Neural progenitor cell (in vitro differentiated cells): Measurements from ENCODE around the gene MAB21L4. TPM values are rescaled to one million over a fixed set of nuclear protein-coding genes. Genes with fewer than 3 reads are reported as not detected.

ENCODE experiments used
- DNase-seq: peaks from one replicate; pipeline ENCODE4 v3.0.0-alpha.2; 2016; ENCODE audit warnings: low spot score
- H2AFZ ChIP-seq: fragments of 200-600 bp; sonication (generic); replicated peaks from 2 replicates; pipeline ENCODE4 v1.6.1; 2016; ENCODE audit warnings: antibody characterized with exemption
- H3F3A ChIP-seq: fragments of 200-600 bp; sonication (generic); 2 replicates; pipeline ENCODE4 v1.6.1; 2016; ENCODE audit warnings: antibody characterized with exemption, low read depth
- H3K27ac ChIP-seq: fragments of 200-600 bp; sonication (generic); 2 replicates; pipeline ENCODE4 v1.5.1; 2016; ENCODE audit warnings: mild to moderate bottlenecking
- H3K27me3 ChIP-seq: fragments of 200-600 bp; sonication (generic); 2 replicates; pipeline ENCODE4 v1.6.1; 2016; ENCODE audit warnings: mild to moderate bottlenecking, moderate library complexity
- H3K36me3 ChIP-seq: fragments of 200-600 bp; sonication (generic); 2 replicates; pipeline ENCODE4 v1.5.1; 2016
- H3K4me1 ChIP-seq: fragments of 200-600 bp; sonication (generic); 2 replicates; pipeline ENCODE4 v1.6.1; 2016; ENCODE audit warnings: mixed run types
- H3K4me2 ChIP-seq: fragments of 200-600 bp; sonication (generic); 2 replicates; pipeline ENCODE4 v1.6.1; 2016
- H3K4me3 ChIP-seq: fragments of 200-600 bp; sonication (generic); 2 replicates; pipeline ENCODE4 v1.5.1; 2016
- H3K79me2 ChIP-seq: fragments of 200-600 bp; sonication (generic); 2 replicates; pipeline ENCODE4 v1.6.1; 2016; ENCODE audit warnings: low read depth
- H3K9ac ChIP-seq: fragments of 200-600 bp; sonication (generic); 2 replicates; pipeline ENCODE4 v1.6.1; 2016
- H3K9me3 ChIP-seq: fragments of 200-600 bp; sonication (generic); 2 replicates; pipeline ENCODE4 v1.5.1; 2016; ENCODE audit warnings: low read depth
- H4K20me1 ChIP-seq: fragments of 200-600 bp; sonication (generic); 2 replicates; pipeline ENCODE4 v1.6.1; 2016; ENCODE audit warnings: low read depth
- H3K27ac Mint-ChIP-seq: 3 replicates; pipeline ENCODE4 v1.8.0; 2021; ENCODE audit warnings: mixed read lengths
- H3K27me3 Mint-ChIP-seq: 2 replicates; pipeline ENCODE4 v1.8.0; 2022; ENCODE audit warnings: low read depth, mild to moderate bottlenecking, inconsistent platforms, moderate library complexity, mixed read lengths; ENCODE audit not compliant: insufficient read depth
- H3K36me3 Mint-ChIP-seq: 3 replicates; pipeline ENCODE4 v1.8.0; 2021; ENCODE audit warnings: mixed read lengths
- H3K4me1 Mint-ChIP-seq: 3 replicates; pipeline ENCODE4 v1.8.0; 2021; ENCODE audit warnings: mixed read lengths
- H3K4me3 Mint-ChIP-seq: 3 replicates; pipeline ENCODE4 v1.8.0; 2021; ENCODE audit warnings: mild to moderate bottlenecking, moderate library complexity, mixed read lengths
- H3K9me3 Mint-ChIP-seq: 3 replicates; pipeline ENCODE4 v1.8.0; 2020; ENCODE audit warnings: mixed read lengths
- EZH2 ChIP-seq: fragments of 200-600 bp; sonication (generic); IDR thresholded peaks from 2 replicates; pipeline ENCODE4 v1.6.1; 2017; ENCODE audit warnings: antibody characterized with exemption, mild to moderate bottlenecking, moderate library complexity
- EZH2phosphoT487 ChIP-seq: fragments of 200-600 bp; sonication (generic); IDR thresholded peaks from 2 replicates; pipeline ENCODE4 v1.6.1; 2017; ENCODE audit warnings: antibody characterized with exemption
- total RNA-seq: library from RNA; depleted of rRNA; stranded (reverse); fragments of >200 nt; gene quantifications from 2 replicates; pipeline ENCODE4 v1.2.3, GENCODE V29; 2015; ENCODE audit warnings: low replicate concordance
- TF ChIP-seq, protein P1 (sequence below): fragments of 200-600 bp; sonication (generic); IDR thresholded peaks from 2 replicates; pipeline ENCODE4 v1.5.1; 2017; ENCODE audit warnings: antibody characterized with exemption, mild to moderate bottlenecking

The MAB21L4 gene
- total RNA-seq, 1 donor from 2014 or later: not detected

DNA sequence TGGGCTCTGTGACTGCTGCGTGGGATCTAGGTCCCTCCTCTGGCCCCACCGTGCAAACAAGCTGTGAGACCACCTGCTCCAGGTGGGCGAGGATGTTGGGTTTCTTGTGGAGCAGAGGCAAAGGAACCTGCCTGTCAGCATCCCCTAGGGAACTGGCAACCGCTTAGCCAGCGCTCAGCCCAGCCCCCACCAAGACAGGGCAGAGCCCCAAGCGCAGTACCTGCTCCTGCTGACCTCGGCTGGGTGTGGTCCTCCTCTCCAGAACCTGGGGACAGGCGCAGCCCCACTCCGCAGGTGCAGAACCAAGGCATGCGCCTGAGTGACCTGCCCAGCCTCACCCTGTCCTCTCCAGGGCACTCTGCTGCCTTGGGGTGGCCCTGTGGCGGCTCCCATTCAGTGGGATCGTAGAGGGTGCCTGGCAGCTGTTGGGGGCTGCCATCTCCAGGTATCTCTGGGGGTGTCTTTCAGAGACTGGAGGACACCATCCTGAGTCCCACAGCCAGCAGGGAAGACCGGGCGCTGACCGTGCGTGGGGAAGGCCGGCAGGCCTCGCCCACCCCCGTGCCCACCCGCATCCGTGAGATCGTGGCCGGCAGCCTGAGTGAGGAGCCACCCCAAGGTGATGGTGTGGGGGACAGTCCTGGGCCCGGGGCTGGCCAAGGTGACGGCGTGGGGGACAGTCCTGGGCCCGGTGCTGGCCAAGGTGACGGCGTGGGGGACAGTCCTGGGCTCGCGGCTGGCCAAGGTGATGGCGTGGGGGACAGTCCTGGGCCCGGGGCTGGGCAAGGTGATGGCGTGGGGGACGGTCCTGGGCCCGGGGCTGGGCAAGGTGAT, 22.5 kb upstream of the MAB21L4 start:
- no peak for DNase-seq
- Histone ChIP-seq H3K9me3 (no peaks in the 10 kb centered on the region), H2AFZ (no peak overlapping the region), H3K36me3 (no peaks in the 10 kb centered on the region), H3K79me2 (no peaks in the 10 kb centered on the region), H3F3A (no peaks in the 10 kb centered on the region), H3K9ac (no peak overlapping the region), H3K4me1 (peaks cover 12% of the 10 kb centered on the region), H3K4me2 (no peak overlapping the region), H4K20me1 (no peaks in the 10 kb centered on the region), H3K4me3 (no peak overlapping the region), H3K27me3 (peaks cover 27% of the 10 kb centered on the region), H3K27ac (no peak overlapping the region)
- no peaks in the 10 kb centered on the region for H3K9me3 Mint-ChIP-seq
- no peak overlapping the region for H3K27ac Mint-ChIP-seq
- H3K4me1 Mint-ChIP-seq: no peaks in the 10 kb centered on the region
- TF ChIP-seq EZH2: no peak
- H3K27me3 Mint-ChIP-seq: peaks cover 6% of the 10 kb centered on the region
- H3K36me3 Mint-ChIP-seq: no peaks in the 10 kb centered on the region
- no peak overlapping the region for H3K4me3 Mint-ChIP-seq

DNA sequence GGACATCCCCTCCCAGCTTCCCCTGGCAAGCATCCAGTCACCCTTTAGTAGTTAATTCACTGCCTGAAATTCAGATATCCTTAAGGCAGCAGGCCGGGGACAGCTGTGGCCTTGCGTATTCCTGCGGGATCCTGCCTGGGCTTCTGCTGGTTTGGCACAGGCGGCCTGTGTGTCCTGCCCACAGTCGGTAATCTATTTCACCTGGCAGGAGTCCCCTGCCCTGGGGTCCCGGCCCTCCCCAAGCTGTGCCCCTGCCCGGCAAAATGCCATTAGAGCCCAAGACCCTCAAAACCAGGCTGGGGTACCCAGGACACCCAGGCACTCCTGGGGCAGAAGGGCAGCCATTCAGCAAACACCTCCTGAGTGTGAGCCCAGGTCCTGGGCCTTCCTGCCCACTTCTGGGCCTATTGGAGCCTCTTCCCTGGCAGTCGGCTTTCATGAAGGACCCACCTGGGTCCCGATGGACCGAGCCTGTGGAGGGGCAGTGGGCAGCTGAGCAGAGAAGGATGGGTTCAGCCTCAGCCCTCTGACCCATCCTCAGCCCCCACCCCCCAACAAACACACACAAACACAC, 21.8 kb upstream of the MAB21L4 start:
- H3K27me3 ChIP-seq: peaks cover 27% of the 10 kb centered on the region
- TF ChIP-seq EZH2 (no peak), EZH2phosphoT487 (no peak)
- TF ChIP-seq, protein P1, sequence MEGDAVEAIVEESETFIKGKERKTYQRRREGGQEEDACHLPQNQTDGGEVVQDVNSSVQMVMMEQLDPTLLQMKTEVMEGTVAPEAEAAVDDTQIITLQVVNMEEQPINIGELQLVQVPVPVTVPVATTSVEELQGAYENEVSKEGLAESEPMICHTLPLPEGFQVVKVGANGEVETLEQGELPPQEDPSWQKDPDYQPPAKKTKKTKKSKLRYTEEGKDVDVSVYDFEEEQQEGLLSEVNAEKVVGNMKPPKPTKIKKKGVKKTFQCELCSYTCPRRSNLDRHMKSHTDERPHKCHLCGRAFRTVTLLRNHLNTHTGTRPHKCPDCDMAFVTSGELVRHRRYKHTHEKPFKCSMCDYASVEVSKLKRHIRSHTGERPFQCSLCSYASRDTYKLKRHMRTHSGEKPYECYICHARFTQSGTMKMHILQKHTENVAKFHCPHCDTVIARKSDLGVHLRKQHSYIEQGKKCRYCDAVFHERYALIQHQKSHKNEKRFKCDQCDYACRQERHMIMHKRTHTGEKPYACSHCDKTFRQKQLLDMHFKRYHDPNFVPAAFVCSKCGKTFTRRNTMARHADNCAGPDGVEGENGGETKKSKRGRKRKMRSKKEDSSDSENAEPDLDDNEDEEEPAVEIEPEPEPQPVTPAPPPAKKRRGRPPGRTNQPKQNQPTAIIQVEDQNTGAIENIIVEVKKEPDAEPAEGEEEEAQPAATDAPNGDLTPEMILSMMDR: no peak
- H3K4me3 Mint-ChIP-seq: no peak overlapping the region
- no peak for DNase-seq
- H3K27ac Mint-ChIP-seq: no peak overlapping the region
- no peaks in the 10 kb centered on the region for H4K20me1 ChIP-seq
- H3K9me3 ChIP-seq: no peaks in the 10 kb centered on the region
- H3K36me3 ChIP-seq: no peaks in the 10 kb centered on the region
- H3K9ac ChIP-seq: no peak overlapping the region
- H3K4me1 ChIP-seq: peaks cover 12% of the 10 kb centered on the region
- no peaks in the 10 kb centered on the region for H3K79me2 ChIP-seq
- no peaks in the 10 kb centered on the region for H3K36me3 Mint-ChIP-seq
- H3K4me1 Mint-ChIP-seq: no peaks in the 10 kb centered on the region
- no peak overlapping the region for H2AFZ ChIP-seq
- no peaks in the 10 kb centered on the region for H3K9me3 Mint-ChIP-seq
- H3K27me3 Mint-ChIP-seq: peaks cover 11% of the 10 kb centered on the region
- H3K27ac ChIP-seq: no peak overlapping the region
- H3K4me2 ChIP-seq: no peak overlapping the region
- H3K4me3 ChIP-seq: no peak overlapping the region
- H3F3A ChIP-seq: no peaks in the 10 kb centered on the region

DNA sequence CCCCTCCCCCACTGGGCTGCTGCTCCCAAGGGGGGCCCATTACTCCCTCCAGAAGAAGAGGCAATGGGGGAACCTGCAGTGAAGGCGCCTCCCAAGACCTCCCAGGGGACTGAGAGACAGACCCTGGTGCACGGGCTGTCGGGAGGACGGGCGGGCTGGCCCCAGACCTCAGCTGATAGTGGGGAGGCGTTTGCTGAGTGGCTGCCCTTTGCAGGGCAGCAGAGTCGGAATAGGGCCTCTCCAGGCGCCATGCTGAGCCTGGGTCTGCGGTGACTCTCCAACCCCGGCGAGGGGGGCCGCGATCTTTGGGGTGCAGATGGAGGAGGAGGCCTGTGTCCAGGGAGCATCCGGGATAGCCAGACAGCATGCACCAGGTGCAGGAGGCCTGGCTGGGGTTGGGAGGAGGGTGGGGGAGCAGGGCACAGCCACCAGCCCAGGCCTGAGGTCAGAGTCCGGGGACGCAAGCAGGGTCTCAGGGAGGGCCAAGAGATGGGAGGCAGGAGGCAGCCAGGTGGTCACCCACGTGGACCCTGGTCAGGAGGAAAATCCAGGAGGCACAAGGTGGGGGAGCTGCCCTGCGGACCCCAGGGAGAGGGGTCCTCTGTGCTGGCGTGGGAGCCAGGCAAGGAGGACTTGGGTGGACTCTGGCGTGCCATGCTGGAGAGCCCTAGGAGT, 21.2 kb upstream of the MAB21L4 start:
- Histone ChIP-seq H2AFZ (no peak overlapping the region), H3K9me3 (no peaks in the 10 kb centered on the region), H3K79me2 (no peaks in the 10 kb centered on the region), H3K4me3 (peak overlapping the region; percentile 31), H3K27me3 (peaks cover 27% of the 10 kb centered on the region), H3K4me2 (peak overlapping the region; percentile 72), H4K20me1 (no peaks in the 10 kb centered on the region), H3K27ac (no peak overlapping the region), H3K9ac (no peak overlapping the region), H3K4me1 (peaks cover 12% of the 10 kb centered on the region), H3F3A (no peaks in the 10 kb centered on the region), H3K36me3 (no peaks in the 10 kb centered on the region)
- Mint-ChIP-seq H3K27me3 (peaks cover 12% of the 10 kb centered on the region), H3K4me3 (no peak overlapping the region), H3K4me1 (no peaks in the 10 kb centered on the region), H3K27ac (no peak overlapping the region), H3K9me3 (no peaks in the 10 kb centered on the region), H3K36me3 (no peaks in the 10 kb centered on the region)
- TF ChIP-seq EZH2phosphoT487 (no peak), EZH2 (no peak)
- TF ChIP-seq, protein P1: no peak
- no peak for DNase-seq
